NAMALWA (cell line): ENCODE results near the gene TKFC.

Source experiments
- DNase-seq: peaks from one replicate; pipeline ENCODE4 v3.0.0-alpha.2; 2015; ENCODE audit warnings: low spot score

Gene TKFC

DNA sequence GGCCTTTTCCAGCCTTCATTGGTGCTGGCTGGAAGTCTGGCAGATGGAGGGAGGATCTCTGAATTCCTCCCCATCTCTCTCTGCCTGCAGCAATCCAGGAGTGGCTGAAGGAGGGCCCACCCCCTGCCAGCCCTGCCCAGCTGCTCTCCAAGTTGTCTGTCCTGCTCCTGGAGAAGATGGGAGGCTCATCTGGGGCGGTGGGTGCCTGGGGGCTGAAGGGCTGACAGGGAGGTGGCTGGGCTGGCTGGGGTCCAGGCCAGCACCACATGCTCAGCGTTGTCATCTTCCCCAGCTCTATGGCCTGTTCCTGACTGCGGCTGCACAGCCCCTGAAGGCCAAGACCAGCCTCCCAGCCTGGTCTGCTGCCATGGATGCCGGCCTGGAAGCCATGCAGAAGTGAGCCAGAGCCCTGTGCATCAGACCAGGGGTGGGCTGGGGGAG lies 12.2 kb downstream of the TKFC start:
- no peak for DNase-seq

DNA sequence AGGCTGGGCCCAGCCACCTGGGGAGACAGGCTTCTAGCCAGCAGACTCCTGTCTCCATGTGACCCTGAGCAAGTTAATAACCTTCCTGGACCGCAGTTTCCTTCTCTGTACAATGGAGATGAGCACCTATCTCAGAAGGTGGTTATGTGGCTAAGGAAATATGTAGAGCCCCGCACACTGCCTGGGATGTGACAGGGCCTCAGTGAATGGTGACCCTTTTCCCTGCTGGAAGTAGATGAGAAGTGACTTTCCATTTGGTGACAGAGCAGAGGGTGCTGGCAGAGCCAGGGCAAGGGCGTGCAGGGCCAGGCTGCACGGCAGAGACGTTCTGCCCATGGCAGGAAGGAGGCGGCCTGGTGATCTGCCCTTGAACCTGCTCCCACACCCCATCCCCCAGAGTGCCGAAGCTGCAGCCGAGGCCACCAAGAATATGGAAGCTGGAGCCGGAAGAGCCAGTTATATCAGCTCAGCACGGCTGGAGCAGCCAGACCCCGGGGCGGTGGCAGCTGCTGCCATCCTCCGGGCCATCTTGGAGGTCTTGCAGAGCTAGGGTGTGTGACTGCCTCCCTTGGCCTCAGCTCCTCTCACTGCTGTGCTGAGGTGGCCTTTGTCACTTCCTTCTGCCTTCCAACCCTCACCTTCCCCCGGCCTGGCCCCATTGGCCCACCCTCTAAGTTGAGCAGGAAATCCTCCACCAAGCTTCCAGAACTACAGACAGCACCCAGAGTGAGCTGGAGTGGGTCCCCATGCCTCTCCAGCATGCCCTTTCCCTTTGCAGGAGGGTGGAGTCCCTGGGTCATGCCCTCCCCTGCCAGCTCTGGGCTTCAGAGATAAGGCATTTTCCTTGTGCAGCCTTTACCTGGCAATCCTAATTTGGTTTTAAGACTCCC lies 13.2 kb downstream of the TKFC start:
- no peak for DNase-seq

DNA sequence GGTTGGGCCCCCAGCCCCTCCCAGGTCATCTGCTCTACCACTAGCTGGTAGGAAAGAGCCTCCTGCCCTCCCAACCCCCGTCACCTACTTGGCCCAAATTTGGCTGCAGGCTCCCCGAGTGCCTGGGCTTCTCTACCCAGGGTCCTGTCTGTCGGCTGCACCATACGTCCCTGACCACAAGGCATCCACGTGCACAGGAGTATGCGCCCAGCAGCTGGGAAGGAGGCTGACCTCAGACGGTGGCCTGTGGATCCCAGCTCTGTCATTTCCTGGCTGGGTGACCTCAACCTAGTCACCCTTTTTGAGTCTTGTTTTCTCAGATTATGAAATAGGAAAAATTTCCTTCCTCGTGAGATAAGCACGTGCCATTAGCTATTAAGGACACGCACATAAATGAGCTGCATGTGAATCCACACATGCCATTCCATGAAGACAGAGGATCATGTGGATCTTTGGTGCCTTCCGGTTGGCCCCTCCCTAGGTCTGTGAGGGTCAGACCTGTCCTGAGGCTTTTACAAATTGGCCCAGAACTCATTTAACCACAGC lies 15.0 kb downstream of the TKFC start:
- no peak for DNase-seq

DNA sequence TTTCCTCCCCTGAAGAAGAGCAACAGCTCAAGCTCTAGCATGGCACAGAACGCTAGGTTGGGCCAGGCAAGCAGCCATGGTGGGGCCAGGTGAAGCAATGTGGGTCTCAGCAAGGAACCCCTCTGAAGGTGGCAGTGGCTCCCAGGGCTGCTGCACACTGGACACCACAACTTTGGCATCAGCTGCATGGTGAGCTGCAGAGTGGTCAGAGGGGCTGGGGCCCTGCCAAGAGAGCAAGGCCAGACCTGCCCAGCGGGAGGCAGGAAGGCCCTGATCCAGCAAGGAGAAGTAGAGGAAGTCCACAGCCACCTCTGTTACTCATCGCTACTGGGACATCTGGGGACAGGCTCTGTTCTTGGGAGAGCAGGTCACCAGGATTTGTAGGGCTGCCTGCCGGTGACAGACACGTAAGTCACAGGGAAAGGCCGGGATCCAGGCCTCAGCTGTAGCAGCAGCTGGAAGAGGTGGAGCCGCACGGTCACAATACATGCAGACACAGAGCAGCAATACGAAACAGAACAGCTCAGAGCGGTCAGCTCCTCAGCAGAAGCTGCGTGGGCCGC lies 16.2 kb downstream of the TKFC start:
- DNase-seq, result no peak

DNA sequence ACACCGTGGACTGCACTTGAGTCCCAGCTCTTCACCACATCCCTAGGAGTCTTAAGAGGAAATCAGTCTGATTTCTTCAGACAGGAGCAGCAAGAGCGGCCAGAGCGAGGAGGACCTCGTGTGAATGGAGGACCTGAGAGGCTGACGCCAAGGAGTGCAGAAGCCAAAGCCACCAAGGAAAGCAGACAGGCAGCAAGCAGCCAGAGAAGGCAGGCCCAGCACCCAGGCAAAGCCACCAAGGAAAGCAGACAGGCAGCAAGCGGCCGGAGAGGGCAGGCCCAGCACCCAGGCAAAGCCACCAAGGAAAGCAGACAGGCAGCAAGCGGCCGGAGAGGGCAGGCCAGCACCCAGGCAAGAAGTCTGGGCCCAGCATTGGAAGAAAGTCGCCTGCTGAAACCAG lies 16.9 kb downstream of the TKFC start:
- DNase-seq, result no peak

DNA sequence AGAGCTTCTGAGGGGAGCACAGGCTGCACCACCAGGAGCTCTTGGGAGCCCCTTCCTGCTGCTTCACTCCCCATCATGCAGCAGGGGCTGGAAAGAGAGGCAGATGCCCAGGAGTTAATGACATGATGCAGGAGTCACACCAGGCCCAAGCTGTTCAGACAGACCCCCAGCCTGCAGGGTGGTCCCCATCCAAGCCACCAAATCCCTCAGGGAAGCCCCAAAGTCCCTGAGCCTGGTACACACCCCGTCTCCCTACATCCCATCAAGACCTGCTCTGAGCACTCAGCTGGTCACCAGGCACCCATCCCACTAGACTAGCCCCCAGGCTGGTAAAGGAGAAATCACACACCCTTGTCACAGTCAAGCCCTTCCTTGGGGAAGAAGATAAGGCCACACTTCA lies 17.3 kb downstream of the TKFC start:
- DNase-seq, result no peak

DNA sequence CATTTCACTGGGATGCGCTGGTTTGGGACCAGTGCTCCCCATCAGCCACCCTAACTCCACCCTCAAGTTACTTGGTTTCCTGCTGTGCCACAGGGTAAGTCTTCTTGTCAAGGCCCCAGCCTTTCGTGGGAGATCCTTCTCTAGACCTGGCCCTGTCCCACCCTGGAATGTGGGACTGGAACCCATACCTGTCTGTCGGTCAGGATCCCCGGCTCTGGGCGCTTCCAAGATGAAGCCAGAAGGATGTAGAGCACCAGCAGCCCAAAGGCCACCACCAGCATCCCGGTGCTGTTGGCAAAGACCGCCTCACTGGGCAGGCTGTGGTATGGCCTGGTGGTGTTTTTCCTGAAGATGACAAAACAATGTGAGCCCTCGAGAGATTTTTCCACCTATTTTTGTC lies 17.8 kb downstream of the TKFC start:
- DNase-seq, result no peak

DNA sequence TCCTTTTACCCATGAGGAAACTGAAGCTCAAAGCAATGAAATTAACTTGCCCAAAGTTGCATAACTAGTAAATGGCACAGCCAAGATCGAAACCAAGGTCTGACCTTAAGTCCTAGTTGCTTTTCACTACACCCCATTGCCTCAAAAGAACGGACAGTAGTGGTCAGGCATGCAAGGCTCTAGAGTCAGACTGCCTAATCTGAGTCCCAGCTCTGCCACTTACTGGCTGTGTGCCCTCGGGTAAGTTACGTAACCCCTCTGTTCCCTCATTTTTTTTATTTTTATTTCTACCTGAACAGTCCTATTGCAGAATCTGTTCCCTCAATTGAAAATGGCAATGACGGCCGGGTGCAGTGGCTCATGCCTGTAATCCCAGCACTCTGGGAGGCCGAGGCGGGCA lies 19.0 kb downstream of the TKFC start:
- no peak for DNase-seq

DNA sequence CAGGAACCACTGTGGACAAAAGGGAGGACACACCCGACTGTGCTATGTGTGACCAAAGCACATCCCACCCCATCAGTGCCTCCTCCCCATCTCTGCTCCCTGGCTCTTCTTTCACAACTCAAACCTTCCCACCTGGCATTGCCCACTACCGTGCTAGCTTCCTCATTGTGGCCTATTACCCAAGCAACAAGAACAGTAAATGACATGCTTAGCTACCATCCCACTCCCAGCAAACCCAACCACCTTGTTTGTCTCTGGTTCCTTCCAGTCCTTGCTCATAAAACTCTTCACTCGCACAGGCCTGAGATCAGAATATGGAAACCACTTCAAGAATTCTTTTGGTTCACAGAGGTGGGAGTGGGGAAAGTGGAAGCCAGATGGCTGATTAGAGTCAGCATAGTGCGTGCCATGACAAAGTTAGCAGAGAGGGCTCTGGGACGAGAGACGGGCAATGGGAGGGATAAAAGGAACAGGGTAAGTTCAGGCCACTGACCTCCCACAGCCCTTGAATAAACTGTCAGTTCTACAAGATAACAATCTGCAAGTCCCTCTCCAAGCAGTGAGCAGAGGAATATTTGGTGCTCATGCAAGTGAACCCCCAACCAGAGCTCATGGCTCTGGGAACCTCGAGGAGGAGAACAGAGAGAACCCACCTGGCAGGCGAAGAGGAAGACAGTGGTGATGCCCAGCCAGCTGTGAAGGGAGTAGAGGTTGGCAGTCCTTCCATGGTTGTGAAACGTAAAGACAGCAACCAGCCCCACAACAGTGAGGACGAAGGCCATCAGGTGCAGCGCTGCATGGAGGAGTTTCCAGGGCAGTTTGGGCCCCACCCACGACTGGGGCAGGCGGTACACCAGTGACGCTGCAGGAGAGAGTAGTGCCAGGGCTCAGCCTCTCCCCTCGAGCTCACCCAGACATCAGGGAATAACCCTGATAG lies 20.4 kb downstream of the TKFC start:
- no peak for DNase-seq

DNA sequence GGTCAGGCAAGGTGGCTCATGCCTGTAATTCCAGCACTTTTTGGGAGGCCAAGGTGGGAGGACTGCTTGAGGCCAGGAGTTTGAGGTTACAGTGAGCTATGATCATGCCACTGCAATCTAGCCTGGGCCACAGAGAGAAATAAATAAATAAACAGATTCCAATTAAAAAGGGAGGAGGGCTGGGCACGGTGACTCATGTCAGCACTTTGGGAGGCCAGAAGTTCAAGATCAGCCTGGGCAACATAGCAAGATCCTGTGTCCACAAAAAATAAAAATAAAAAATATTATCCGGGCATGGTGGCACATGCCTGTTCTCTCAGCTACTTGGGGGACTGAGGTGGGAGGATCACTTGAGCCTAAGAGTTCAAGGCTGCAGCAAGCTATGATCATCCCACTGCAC lies 21.2 kb downstream of the TKFC start:
- DNase-seq, result no peak

DNA sequence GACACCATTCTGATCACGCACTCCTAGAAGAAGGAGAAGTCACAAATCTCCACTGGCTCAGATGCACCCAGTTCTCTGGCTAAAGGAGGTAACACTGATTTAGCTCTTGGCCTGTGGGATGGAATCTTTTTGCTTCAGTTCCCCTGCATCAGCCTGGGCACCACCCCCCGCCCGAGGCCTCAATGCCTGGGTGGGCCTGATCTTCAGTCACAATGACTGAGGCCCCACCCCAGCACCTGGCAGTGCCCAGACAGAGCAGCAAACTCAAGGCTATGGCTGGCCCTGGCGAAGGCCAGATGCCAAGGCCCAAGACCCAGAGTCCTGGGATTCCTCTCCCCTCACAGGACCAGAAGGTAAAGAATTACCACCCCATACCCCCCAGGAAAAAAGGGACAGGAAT lies 23.7 kb downstream of the TKFC start:
- peak; percentile 55 for DNase-seq

DNA sequence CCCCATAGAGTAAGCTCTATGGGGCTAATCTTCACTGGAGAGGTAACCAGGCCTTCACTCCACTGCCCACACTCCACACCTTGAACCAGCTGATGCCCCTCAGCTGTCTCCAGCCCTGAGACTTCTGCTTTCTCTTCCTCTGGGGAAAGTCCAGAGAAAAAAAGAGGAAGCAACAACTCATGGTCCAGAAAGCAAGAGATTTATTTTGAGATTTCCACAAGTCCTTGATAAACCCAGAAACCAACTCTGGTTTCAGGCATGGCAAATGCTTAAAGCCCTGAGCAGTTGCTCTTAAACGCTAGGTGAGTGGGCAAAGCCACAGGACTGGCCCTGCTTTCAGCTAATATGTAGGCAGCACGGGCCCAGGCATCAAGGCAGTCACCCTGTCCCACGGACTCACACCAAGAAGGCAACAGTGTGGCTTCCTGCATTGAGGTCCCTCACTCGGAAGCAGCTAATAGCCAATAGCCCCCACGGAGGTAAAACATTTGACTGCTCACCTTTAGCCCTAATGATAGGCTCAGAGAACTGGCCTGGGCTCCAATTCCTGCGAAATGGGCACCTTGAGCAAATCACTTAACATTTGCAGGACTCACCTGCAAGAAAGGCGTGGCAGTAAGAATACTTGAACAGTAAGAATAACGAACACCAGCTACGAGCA lies 24.3 kb downstream of the TKFC start:
- DNase-seq, result peak; percentile 94

DNA sequence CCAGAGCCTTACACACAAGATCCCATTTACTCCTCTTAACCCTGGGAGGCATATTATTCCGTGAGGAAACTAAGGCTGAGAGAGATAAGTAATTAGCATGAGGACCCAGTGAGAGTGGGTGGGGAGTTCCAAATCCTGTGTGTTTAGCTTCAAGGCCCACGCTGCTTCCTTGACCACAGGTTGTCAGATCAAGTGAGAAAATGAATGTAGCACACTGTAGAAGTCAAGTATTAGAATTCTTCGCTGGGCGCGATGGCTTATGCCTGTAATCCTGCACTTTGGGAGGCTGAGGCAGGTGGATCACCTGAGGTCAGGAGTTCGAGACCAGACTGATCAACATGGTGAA lies 24.8 kb downstream of the TKFC start:
- DNase-seq, result no peak

DNA sequence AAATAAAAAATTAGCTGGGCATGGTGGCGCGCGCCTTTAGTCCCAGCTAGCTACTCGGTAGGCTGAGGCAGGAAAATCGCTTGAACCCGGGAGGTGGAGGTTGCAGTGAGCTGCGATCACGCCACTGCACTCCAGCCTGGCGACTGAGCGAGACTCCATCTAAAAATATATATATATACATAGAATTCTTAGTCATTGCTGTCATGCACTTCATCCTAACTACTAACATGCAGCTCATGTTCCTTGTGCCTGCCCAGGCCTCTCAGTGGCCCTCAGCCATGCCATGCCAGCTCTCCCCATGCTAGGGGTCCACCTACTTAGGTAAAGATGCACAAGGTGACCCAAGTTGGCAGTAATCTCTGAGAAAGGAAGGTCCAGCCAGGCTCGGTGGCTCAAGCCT lies 25.5 kb downstream of the TKFC start:
- no peak for DNase-seq

DNA sequence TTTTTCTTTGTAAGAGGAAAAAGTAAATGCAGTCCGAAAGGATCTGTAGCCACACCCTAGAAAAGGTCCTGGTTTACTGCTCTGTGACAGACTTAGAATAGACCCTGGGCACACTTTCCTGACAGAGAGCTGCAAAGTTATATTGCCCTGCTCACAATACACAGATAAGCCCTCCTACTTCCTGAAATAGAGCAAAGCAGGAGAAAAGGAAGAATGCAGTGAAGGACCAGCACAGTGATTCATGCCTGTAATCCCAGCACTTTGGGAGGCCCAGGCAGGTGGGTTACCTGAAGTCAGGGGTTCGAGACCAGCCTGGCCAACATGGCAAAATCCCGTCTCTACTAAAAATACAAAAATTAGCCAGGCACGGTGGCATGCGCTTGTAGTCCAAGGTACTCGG lies 26.5 kb downstream of the TKFC start:
- peak; percentile 26 for DNase-seq

DNA sequence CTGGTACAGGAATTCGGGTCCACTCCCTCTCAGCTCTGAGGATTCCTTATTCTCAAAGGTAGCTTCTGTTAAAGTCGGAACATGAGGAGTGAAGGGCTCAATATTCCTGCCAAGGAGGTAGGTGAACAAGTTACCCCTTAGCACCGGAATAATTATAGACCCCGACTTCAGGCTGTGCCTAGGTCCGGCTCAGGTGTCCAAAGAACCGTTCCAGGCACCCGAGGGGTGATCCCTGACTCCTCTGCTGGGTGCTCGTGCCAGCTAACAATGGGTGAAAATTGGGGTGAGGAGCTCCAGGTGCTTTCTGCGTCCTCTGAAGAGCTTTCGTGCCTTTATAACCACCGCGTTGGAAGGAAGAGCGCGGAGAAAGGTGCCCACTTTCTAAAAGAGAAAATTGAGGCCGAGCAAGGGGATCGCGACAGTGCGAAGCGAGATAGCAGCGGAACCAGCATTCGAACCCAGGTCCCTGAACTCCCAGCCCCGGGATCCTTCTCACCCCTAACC lies 28.3 kb downstream of the TKFC start:
- no peak for DNase-seq

DNA sequence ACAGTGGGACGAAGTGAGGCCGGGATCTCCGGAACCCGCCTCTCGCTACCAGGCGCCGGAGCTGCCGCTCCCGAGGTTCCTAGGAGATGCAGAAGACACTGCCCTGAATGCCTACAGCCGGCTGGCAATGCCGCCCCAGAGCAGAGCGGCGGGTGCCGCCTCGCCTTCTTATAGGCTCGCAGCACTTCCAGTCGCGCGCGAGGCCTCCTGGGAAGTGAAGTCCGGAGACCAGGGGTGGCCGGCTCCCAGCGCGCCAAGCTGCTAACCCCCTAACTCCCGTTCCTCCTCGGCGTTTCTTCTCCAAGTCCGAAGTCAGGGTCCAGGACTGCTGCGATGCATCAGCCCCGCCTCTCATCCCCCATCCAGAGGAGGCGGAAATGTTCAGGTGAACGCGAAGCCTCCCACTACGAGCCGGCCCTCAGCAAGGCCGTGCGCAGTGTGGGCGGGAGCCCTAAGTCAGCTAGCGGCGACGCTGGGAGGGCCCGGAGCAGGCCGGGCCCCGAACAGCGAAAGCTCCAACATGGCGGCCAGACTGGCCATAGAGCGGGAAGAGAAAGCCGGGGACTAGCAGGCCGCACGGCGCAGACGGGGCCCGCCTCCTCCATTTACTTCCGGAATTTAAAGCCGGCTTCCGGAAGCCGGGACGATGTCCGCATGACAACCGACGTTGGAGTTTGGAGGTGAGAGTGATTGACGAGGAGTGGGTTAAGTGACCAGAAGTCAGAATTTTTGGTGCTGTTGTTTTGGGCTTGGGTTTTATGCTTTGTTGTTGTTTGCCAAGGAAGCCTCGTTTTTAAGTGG lies 28.9 kb downstream of the TKFC start, which contains the start of the genes CYB561A3 and TMEM138:
Gene CYB561A3 (minus strand): TSS at position 142 of the 801 bp plus-strand sequence. CDS start 5,169 bp downstream, outside the sequence.
Gene TMEM138 (plus strand): TSS at position 634 of the 801 bp plus-strand sequence. CDS start 2,017 bp downstream, outside the sequence.
- DNase-seq, result peak; percentile 96

DNA sequence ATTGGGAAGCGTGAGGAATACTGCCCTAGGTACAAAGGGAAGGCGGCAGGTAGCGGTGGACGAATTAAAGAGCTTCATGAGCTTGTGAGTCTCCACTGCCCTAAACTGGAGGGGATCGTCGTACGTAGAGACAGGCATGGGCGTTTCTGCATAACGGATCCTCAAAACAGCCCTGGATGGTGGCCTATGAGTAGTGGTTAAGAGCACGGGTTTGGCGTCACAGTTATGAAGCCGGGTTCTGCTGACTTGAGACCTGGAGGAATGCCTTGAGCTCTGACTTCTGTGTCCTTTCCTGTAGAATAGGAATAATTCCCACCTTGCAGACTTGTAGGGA lies 29.5 kb downstream of the TKFC start:
- peak; percentile 64 for DNase-seq

DNA sequence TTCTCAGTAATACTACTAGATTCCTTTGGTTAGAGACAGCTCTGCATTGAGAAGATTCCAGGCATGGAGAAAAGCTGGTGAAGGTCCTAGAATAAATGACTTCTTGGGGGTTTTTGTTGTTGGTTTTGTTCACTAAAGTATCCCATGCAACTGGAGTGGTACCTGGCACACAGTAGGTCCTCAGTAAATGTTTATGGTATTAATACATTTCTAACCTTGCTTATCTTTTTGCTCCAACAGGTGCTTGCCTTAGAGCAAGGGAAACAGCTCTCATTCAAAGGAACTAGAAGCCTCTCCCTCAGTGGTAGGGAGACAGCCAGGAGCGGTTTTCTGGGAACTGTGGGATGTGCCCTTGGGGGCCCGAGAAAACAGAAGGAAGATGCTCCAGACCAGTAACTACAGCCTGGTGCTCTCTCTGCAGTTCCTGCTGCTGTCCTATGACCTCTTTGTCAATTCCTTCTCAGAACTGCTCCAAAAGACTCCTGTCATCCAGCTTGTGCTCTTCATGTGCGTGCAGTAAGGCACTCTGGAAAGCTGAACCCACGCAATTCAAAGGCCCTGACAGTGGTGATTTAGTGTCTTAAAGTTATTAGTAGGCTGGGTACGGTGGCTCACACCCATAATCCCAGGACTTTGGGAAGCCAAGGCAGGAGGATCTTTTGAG lies 31.1 kb downstream of the TKFC start:
- DNase-seq, result no peak

DNA sequence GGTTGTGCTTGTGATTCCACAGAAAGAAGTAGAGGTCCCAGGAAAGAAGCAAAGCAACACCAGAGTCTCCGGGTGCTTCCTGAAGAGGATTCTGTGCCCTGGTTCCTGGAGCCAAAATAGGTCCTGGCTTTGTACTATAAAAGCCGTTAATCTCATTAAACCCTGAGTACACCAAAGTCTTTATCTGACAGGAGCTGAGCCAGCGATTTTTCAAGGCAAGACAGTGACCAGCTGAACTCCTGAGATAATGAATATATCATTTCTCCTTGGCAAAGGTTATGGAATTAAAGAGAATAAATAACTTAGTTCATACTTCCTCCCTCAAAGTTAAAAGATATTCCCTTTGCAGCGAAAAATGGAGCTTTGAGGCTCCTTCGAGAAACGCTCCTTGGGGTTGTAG lies 34.4 kb downstream of the TKFC start:
- DNase-seq, result no peak
